Neural cell (in vitro differentiated cells): ENCODE results near the gene CFAP65. TPM values are rescaled to one million over a fixed set of nuclear protein-coding genes. Genes with fewer than 3 reads are reported as not detected.

Experiments
- H2AFZ ChIP-seq: fragments of 200-600, 300-800 bp; sonication (generic), shearing (Covaris generic); 2 replicates; pipeline ENCODE4 v1.6.0; 2014; ENCODE audit warnings: low read depth, mild to moderate bottlenecking, antibody characterized with exemption, low read length, moderate library complexity
- H3F3A ChIP-seq: fragments of 200-600 bp; shearing (Covaris generic); 2 replicates; pipeline ENCODE4 v1.6.1; 2016; ENCODE audit warnings: mild to moderate bottlenecking, moderate library complexity, mixed read lengths, antibody characterized with exemption, low read length; ENCODE audit not compliant: insufficient read depth, poor library complexity, severe bottlenecking
- H3K27ac ChIP-seq: fragments of 200-600, 300-800 bp; sonication (generic), shearing (Covaris generic); 2 replicates; pipeline ENCODE4 v1.5.1; 2014; ENCODE audit warnings: mild to moderate bottlenecking, low read length, moderate library complexity
- H3K27me3 ChIP-seq: fragments of 300-800, 200-600 bp; sonication (generic), shearing (Covaris generic); 2 replicates; pipeline ENCODE4 v1.6.0; 2014; ENCODE audit warnings: mild to moderate bottlenecking, low read depth, low read length, moderate library complexity; ENCODE audit not compliant: insufficient read depth
- H3K36me3 ChIP-seq: fragments of 300-800, 200-600 bp; sonication (generic), shearing (Covaris generic); 2 replicates; pipeline ENCODE4 v1.5.1; 2014; ENCODE audit warnings: mild to moderate bottlenecking, antibody characterized with exemption, low read length, moderate library complexity; ENCODE audit not compliant: insufficient read depth
- H3K4me2 ChIP-seq: fragments of 300-800, 200-600 bp; sonication (generic), shearing (Covaris generic); 2 replicates; pipeline ENCODE4 v1.6.0; 2014; ENCODE audit warnings: mild to moderate bottlenecking, low read length
- H3K4me3 ChIP-seq: fragments of 300-800, 200-600 bp; sonication (generic), shearing (Covaris generic); 2 replicates; pipeline ENCODE4 v1.5.1; 2014; ENCODE audit warnings: mild to moderate bottlenecking, low read length, moderate library complexity
- H3K79me2 ChIP-seq: fragments of 200-600 bp; shearing (Covaris generic); replicated peaks from 2 replicates; pipeline ENCODE4 v1.6.0; 2014; ENCODE audit warnings: mild to moderate bottlenecking, low read length, moderate library complexity; ENCODE audit not compliant: insufficient read depth
- H3K9ac ChIP-seq: fragments of 300-800, 200-600 bp; sonication (generic), shearing (Covaris generic); 2 replicates; pipeline ENCODE4 v1.6.1; 2016; ENCODE audit warnings: mild to moderate bottlenecking, low read length, mixed read lengths
- H3K9me2 ChIP-seq: fragments of 200-600 bp; shearing (Covaris generic); 2 replicates; pipeline ENCODE4 v1.6.1; 2016; ENCODE audit warnings: mild to moderate bottlenecking, low read length, mixed read lengths; ENCODE audit not compliant: insufficient read depth
- H3K9me3 ChIP-seq: fragments of 200-600, 300-800 bp; sonication (generic), shearing (Covaris generic); 2 replicates; pipeline ENCODE4 v1.6.1; 2016; ENCODE audit warnings: mild to moderate bottlenecking, mixed run types, low read length, moderate library complexity, mixed read lengths
- H4K20me1 ChIP-seq: fragments of 200-600 bp; shearing (Covaris generic); 2 replicates; pipeline ENCODE4 v1.6.1; 2016; ENCODE audit warnings: mild to moderate bottlenecking, mixed run types; ENCODE audit not compliant: insufficient read depth
- EP300 ChIP-seq: fragments of 450-650 bp; conservative IDR thresholded peaks from 2 replicates; pipeline ENCODE4 v1.6.1; 2014; ENCODE audit warnings: antibody characterized with exemption, mild to moderate bottlenecking, moderate library complexity; ENCODE audit not compliant: poor library complexity, severe bottlenecking
- EZH2 ChIP-seq: fragments of 200-600, 300-800 bp; shearing (Covaris generic), sonication (generic); IDR thresholded peaks from 2 replicates; pipeline ENCODE4 v1.6.1; 2014; ENCODE audit warnings: antibody characterized with exemption, low read length, borderline replicate concordance, mild to moderate bottlenecking; ENCODE audit not compliant: insufficient read depth, poor library complexity, severe bottlenecking
- MXI1 ChIP-seq: fragments of 450-650 bp; conservative IDR thresholded peaks from 2 replicates; pipeline ENCODE4 v1.6.1; 2014; ENCODE audit warnings: antibody characterized with exemption, mild to moderate bottlenecking; ENCODE audit not compliant: poor library complexity, severe bottlenecking
- POLR2AphosphoS5 ChIP-seq: IDR thresholded peaks from 2 replicates; pipeline ENCODE4 v1.6.1; 2012
- RAD21 ChIP-seq: fragments of 450-650 bp; conservative IDR thresholded peaks from 2 replicates; pipeline ENCODE4 v1.6.1; 2014; ENCODE audit warnings: antibody characterized with exemption, mild to moderate bottlenecking, moderate library complexity
- SMC3 ChIP-seq: fragments of 450-650 bp; conservative IDR thresholded peaks from 2 replicates; pipeline ENCODE4 v1.6.1; 2014; ENCODE audit warnings: antibody characterized with exemption, mild to moderate bottlenecking, moderate library complexity; ENCODE audit not compliant: poor library complexity
- TAF1 ChIP-seq: IDR thresholded peaks from 2 replicates; pipeline ENCODE4 v1.6.1; 2012; ENCODE audit warnings: low read depth
- polyA plus RNA-seq: library from polyadenylated mRNA; depleted of rRNA; stranded (reverse); fragments of >200 nt; gene quantifications from 2 replicates; pipeline ENCODE4 v1.2.3, GENCODE V29; 2014
- TF ChIP-seq, protein P1 (sequence below): IDR thresholded peaks from 2 replicates; pipeline ENCODE4 v1.6.1; 2012; ENCODE audit warnings: borderline replicate concordance
- TF ChIP-seq, protein P2 (sequence below): fragments of 450-650 bp; IDR thresholded peaks from 2 replicates; pipeline ENCODE4 v1.5.1; 2014; ENCODE audit warnings: antibody characterized with exemption, mild to moderate bottlenecking, moderate library complexity; ENCODE audit not compliant: poor library complexity, severe bottlenecking

The CFAP65 gene
- polyA plus RNA-seq, 1 donor from 2014 or later = 1.1 TPM

- H3K9me3 ChIP-seq = no peaks in the 10 kb centered on the region
- no peaks in the 10 kb centered on the region for H3K36me3 ChIP-seq
- H3K4me3 ChIP-seq = no peak overlapping the region
- TF ChIP-seq, protein P1, sequence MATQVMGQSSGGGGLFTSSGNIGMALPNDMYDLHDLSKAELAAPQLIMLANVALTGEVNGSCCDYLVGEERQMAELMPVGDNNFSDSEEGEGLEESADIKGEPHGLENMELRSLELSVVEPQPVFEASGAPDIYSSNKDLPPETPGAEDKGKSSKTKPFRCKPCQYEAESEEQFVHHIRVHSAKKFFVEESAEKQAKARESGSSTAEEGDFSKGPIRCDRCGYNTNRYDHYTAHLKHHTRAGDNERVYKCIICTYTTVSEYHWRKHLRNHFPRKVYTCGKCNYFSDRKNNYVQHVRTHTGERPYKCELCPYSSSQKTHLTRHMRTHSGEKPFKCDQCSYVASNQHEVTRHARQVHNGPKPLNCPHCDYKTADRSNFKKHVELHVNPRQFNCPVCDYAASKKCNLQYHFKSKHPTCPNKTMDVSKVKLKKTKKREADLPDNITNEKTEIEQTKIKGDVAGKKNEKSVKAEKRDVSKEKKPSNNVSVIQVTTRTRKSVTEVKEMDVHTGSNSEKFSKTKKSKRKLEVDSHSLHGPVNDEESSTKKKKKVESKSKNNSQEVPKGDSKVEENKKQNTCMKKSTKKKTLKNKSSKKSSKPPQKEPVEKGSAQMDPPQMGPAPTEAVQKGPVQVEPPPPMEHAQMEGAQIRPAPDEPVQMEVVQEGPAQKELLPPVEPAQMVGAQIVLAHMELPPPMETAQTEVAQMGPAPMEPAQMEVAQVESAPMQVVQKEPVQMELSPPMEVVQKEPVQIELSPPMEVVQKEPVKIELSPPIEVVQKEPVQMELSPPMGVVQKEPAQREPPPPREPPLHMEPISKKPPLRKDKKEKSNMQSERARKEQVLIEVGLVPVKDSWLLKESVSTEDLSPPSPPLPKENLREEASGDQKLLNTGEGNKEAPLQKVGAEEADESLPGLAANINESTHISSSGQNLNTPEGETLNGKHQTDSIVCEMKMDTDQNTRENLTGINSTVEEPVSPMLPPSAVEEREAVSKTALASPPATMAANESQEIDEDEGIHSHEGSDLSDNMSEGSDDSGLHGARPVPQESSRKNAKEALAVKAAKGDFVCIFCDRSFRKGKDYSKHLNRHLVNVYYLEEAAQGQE = no peak
- TF ChIP-seq SMC3 (no peak), POLR2AphosphoS5 (no peak), EP300 (no peak), RAD21 (no peak), TAF1 (no peak), EZH2 (no peak), MXI1 (no peak)
- TF ChIP-seq, protein P2, sequence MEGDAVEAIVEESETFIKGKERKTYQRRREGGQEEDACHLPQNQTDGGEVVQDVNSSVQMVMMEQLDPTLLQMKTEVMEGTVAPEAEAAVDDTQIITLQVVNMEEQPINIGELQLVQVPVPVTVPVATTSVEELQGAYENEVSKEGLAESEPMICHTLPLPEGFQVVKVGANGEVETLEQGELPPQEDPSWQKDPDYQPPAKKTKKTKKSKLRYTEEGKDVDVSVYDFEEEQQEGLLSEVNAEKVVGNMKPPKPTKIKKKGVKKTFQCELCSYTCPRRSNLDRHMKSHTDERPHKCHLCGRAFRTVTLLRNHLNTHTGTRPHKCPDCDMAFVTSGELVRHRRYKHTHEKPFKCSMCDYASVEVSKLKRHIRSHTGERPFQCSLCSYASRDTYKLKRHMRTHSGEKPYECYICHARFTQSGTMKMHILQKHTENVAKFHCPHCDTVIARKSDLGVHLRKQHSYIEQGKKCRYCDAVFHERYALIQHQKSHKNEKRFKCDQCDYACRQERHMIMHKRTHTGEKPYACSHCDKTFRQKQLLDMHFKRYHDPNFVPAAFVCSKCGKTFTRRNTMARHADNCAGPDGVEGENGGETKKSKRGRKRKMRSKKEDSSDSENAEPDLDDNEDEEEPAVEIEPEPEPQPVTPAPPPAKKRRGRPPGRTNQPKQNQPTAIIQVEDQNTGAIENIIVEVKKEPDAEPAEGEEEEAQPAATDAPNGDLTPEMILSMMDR = no peak
- no peak overlapping the region for H3K4me2 ChIP-seq
- H3K27me3 ChIP-seq = peaks cover 95% of the 10 kb centered on the region
- H4K20me1 ChIP-seq = no peaks in the 10 kb centered on the region
- no peaks in the 10 kb centered on the region for H3K9me2 ChIP-seq
- no peak overlapping the region for H3K9ac ChIP-seq
- H3K79me2 ChIP-seq = no peaks in the 10 kb centered on the region
- H3F3A ChIP-seq = no peaks in the 10 kb centered on the region
- no peak overlapping the region for H2AFZ ChIP-seq
- H3K27ac ChIP-seq = no peak overlapping the region
These were observed 60.5 kb downstream of the CFAP65 start for GRCh38 chr2:218980735-218981389.

DNA sequence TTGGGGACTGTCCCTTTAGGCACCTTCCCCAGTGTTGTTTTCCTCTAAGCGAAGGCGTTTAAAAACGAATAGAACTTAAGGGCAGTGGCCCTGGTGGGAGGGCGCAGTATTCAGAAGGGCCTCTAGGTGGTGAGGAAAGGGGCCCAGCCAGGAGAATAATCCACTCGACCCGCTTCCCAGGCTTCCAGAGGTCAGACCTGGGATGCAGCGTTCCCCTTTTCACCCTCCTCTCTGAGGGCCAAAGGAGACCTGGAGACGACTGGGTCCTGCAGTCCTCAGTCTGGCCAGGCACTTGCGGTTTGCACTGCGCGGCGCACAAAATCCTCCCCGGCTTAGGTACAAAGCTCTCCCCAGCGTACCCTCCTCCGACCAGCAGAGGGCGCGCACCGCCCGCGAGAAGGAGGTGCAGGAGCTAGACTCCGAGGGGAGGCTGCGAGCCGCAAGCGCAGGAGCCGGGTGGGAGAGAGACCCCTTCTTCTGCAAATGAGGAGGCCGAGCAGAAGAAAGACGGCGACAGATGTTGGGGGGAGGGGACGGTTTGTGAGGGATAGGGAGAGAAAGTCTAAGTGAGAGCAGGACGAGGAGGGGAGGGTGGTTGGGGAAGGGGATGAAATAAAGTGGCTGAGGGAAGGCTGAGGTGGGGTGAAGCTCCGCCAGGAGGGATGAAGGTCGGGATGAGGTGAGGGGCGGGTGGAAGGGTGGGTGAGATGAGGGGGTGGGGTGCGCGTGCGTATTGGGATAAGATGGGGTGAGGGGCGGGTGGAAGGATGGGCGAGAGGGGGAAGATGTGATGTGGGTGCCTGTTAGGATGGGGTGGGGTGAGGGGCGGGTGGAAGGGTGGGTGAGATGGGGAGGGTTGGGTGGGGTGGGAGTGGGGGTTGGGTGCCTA lies 61.2 kb downstream of the CFAP65 start:
- Histone ChIP-seq H3K79me2 (no peaks in the 10 kb centered on the region), H3K4me2 (peak overlapping the region; percentile 42), H3K9me3 (no peaks in the 10 kb centered on the region), H3K36me3 (no peaks in the 10 kb centered on the region), H3K27ac (no peak overlapping the region), H3K9me2 (no peaks in the 10 kb centered on the region), H3K4me3 (peak overlapping the region; percentile 60), H4K20me1 (no peaks in the 10 kb centered on the region), H3K27me3 (peaks cover 95% of the 10 kb centered on the region), H3F3A (no peaks in the 10 kb centered on the region), H2AFZ (no peak overlapping the region), H3K9ac (peak overlapping the region; percentile 38)
- TF ChIP-seq, protein P2 = peak; percentile 99
- no peak for TF ChIP-seq TAF1
- peak; percentile 67 for TF ChIP-seq EZH2
- TF ChIP-seq MXI1 = peak; percentile 38
- TF ChIP-seq RAD21 = peak; percentile 85
- TF ChIP-seq POLR2AphosphoS5 = no peak
- TF ChIP-seq SMC3 = peak; percentile 89
